Uterus (tissue), 2 donors: Measurements from ENCODE around the gene NLGN1.

Experiments
- POLR2A ChIP-seq, 2 donors: fragments of 450-650 bp; IDR thresholded peaks; one replicate each; pipeline ENCODE4 v1.6.1; 2016; ENCODE audit warnings: antibody characterized with exemption in 2 of 2, mild to moderate bottlenecking in 1 of 2, moderate library complexity in 1 of 2
- TF ChIP-seq, protein P1 (sequence below), 4 experiments: fragments of 200-600 bp in 2 of 4; fragments of 450-650 bp in 2 of 4; sonication (generic) in 2 of 4; IDR thresholded peaks; one replicate each; pipeline ENCODE4 v1.5.1; 2016 to 2019; ENCODE audit warnings: antibody characterized with exemption in 4 of 4, mild to moderate bottlenecking in 2 of 4, moderate library complexity in 1 of 4

DNA sequence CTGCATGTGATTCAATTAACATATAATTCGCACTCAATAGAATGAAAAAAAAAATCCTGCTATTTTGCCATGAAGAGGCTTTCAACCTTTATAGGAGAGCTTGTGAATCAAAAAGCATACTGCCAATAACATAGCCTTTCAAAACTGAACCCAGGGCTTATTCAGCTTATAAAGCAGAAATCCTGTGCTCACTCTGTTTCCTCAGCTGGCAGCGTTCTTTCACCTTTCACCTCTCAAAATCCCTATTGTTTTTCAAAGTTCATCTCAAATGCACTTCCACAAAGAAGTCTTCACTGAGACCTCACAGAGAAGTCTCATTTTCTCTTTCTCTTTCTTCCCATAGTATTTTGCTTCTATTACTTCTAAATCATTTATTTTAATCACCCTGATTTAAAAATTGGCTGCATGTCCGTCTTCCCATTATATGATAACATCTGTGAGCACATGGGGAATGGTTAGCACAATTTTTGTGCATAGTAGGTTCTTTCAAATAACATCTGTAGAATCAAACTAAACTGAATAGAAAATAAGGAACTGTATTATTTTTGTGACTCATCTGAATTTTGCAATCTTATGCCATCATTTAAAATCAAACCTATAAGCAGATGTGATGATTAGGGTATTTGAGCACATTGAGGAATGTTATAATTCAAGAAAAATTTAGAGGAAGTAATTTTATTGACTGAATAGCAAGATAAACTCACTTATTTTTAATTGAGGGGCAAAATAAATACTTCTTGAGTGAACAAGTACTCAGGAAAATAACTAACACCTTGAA lies 373.4 kb downstream of the NLGN1 start:
- TF ChIP-seq, protein P1, sequence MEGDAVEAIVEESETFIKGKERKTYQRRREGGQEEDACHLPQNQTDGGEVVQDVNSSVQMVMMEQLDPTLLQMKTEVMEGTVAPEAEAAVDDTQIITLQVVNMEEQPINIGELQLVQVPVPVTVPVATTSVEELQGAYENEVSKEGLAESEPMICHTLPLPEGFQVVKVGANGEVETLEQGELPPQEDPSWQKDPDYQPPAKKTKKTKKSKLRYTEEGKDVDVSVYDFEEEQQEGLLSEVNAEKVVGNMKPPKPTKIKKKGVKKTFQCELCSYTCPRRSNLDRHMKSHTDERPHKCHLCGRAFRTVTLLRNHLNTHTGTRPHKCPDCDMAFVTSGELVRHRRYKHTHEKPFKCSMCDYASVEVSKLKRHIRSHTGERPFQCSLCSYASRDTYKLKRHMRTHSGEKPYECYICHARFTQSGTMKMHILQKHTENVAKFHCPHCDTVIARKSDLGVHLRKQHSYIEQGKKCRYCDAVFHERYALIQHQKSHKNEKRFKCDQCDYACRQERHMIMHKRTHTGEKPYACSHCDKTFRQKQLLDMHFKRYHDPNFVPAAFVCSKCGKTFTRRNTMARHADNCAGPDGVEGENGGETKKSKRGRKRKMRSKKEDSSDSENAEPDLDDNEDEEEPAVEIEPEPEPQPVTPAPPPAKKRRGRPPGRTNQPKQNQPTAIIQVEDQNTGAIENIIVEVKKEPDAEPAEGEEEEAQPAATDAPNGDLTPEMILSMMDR (IDR thresholded peaks at IDR 0.05) = no peak
- TF ChIP-seq POLR2A (IDR thresholded peaks at IDR 0.05) = no peak
